ENCODE measurements around the gene IQCK.
A peak's percentile ranks its signal among the peaks of the same experiment; 100 is the strongest.

The IQCK gene

DNA sequence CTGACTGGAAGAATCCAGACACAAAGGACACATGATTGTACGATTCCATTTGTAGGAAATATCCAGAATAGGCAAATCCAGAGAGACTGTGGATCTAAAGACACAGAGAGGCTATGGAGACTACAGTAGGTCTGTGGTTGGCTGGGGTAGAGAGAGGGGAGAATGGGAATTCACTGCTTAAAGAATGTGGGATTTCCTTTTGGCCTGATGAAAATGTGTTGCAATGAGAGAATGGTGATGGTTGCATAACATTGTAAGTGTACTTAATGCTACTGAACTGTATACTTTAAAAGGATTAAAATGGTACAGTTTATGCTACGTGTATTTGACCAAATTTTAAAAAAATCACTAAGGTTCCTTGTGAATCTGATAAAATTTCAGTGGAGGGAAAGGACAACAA lies 104.5 kb downstream of the IQCK start:
- no peak overlapping the region for H3K4me3 ChIP-seq (ENCODE audit: low read depth, low read length)
- no peaks in the 10 kb centered on the region for H3K4me1 ChIP-seq (ENCODE audit: control insufficient read depth, insufficient read depth, low read length)
- H3K9me3 ChIP-seq (ENCODE audit: control insufficient read depth, insufficient read depth, low read depth, low read length) = no peaks in the 10 kb centered on the region
- TF ChIP-seq ZNF146 (tag by site-specific recombination; IDR thresholded peaks at IDR 0.05) = no peak
- TF ChIP-seq ZNF274 (IDR thresholded peaks at IDR 0.05; ENCODE audit: low read length) = no peak
- no peak for TF ChIP-seq ZNF274 (tag by site-specific recombination; IDR thresholded peaks at IDR 0.05; ENCODE audit: borderline replicate concordance)
- TF ChIP-seq ZNF600 (tag by site-specific recombination; IDR thresholded peaks at IDR 0.05) = no peak
- TF ChIP-seq SALL2 (tag by site-specific recombination; IDR thresholded peaks at IDR 0.05; ENCODE audit: borderline replicate concordance) = no peak
- POLR2A ChIA-PET = no interaction called here
- CTCF ChIA-PET = interaction anchor here (0.6 kb wide), 1 partner anchor 14 kb away, joined by 3 read pairs; no protein-coding TSS in a partner anchor
- no peak overlapping the region for H3K27ac ChIP-seq (ENCODE audit: extremely low read depth, low read depth, low read length)
- H3K36me3 ChIP-seq (ENCODE audit: control insufficient read depth in 2 of 2, insufficient read depth in 1 of 2, low read length in 2 of 2) = no peaks in the 10 kb centered on the region

DNA sequence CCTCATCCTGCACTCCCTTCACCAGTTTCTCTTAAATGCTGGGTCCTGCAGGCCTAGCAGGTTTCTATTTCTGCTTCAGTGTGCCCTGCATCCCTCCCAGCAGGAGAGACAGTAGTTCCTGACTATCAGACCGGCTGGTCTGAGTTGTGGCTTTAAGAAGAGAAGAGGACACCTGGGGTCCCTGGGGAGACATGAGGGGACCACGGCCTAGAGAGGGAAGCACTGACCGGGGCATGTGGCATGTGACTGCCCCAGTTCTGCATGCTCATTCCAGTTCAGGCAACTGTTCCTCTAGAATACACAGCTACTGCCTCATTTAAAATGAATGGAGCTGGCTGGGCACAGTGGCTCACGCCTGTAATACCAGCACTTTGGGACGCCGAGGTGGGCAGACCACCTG lies 105.3 kb downstream of the IQCK start:
- Histone ChIP-seq H3K9me3 (ENCODE audit: control insufficient read depth, insufficient read depth, low read depth, low read length) (no peaks in the 10 kb centered on the region), H3K27ac (ENCODE audit: extremely low read depth, low read depth, low read length) (no peak overlapping the region), H3K4me1 (ENCODE audit: control insufficient read depth, insufficient read depth, low read length) (no peaks in the 10 kb centered on the region), H3K36me3 (ENCODE audit: control insufficient read depth in 2 of 2, insufficient read depth in 1 of 2, low read length in 2 of 2) (no peaks in the 10 kb centered on the region), H3K4me3 (ENCODE audit: low read depth, low read length) (no peak overlapping the region)
- POLR2A ChIA-PET = interaction anchor here (0.5 kb wide), 1 partner anchor 12 kb away, joined by 4 read pairs; no protein-coding TSS in a partner anchor
- TF ChIP-seq ZNF510 (tag by site-specific recombination; IDR thresholded peaks at IDR 0.05; ENCODE audit: insufficient replicate concordance) (no peak), ZNF792 (tag by site-specific recombination; IDR thresholded peaks at IDR 0.05) (no peak), ZNF114 (tag by site-specific recombination; IDR thresholded peaks at IDR 0.05) (no peak), ZNF837 (tag by site-specific recombination; IDR thresholded peaks at IDR 0.05) (no peak), ZNF391 (tag by site-specific recombination; IDR thresholded peaks at IDR 0.05; ENCODE audit: borderline replicate concordance, low read depth) (no peak), ZBTB48 (tag by site-specific recombination; IDR thresholded peaks at IDR 0.05) (no peak), ZNF146 (tag by site-specific recombination; IDR thresholded peaks at IDR 0.05) (no peak), EGR2 (tag by site-specific recombination; IDR thresholded peaks at IDR 0.05; ENCODE audit: low read depth) (no peak), ZXDB (tag by site-specific recombination; IDR thresholded peaks at IDR 0.05) (no peak), ZNF423 (tag by site-specific recombination; IDR thresholded peaks at IDR 0.05) (no peak), ZNF501 (tag by site-specific recombination; IDR thresholded peaks at IDR 0.05) (no peak)
- TF ChIP-seq, protein P1, sequence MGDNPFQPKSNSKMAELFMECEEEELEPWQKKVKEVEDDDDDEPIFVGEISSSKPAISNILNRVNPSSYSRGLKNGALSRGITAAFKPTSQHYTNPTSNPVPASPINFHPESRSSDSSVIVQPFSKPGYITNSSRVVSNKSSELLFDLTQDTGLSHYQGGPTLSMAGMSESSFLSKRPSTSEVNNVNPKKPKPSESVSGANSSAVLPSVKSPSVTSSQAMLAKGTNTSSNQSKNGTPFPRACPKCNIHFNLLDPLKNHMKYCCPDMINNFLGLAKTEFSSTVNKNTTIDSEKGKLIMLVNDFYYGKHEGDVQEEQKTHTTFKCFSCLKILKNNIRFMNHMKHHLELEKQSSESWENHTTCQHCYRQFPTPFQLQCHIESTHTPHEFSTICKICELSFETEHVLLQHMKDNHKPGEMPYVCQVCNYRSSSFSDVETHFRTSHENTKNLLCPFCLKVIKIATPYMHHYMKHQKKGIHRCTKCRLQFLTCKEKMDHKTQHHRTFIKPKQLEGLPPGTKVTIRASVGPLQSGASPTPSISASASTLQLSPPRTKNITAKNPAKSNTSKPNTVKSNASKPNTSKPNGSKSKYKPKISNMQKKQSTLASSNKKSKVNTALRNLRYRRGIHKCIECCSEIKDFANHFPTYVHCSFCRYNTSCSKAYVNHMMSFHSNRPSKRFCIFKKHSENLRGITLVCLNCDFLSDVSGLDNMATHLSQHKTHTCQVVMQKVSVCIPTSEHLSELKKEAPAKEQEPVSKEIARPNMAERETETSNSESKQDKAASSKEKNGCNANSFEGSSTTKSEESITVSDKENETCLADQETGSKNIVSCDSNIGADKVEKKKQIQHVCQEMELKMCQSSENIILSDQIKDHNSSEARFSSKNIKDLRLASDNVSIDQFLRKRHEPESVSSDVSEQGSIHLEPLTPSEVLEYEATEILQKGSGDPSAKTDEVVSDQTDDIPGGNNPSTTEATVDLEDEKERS (tag by site-specific recombination; IDR thresholded peaks at IDR 0.05) = no peak
- TF ChIP-seq, protein P2, sequence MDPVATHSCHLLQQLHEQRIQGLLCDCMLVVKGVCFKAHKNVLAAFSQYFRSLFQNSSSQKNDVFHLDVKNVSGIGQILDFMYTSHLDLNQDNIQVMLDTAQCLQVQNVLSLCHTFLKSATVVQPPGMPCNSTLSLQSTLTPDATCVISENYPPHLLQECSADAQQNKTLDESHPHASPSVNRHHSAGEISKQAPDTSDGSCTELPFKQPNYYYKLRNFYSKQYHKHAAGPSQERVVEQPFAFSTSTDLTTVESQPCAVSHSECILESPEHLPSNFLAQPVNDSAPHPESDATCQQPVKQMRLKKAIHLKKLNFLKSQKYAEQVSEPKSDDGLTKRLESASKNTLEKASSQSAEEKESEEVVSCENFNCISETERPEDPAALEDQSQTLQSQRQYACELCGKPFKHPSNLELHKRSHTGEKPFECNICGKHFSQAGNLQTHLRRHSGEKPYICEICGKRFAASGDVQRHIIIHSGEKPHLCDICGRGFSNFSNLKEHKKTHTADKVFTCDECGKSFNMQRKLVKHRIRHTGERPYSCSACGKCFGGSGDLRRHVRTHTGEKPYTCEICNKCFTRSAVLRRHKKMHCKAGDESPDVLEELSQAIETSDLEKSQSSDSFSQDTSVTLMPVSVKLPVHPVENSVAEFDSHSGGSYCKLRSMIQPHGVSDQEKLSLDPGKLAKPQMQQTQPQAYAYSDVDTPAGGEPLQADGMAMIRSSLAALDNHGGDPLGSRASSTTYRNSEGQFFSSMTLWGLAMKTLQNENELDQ (tag by site-specific recombination; IDR thresholded peaks at IDR 0.05; ENCODE audit: low read depth) = no peak
- CTCF ChIA-PET = no interaction called here

DNA sequence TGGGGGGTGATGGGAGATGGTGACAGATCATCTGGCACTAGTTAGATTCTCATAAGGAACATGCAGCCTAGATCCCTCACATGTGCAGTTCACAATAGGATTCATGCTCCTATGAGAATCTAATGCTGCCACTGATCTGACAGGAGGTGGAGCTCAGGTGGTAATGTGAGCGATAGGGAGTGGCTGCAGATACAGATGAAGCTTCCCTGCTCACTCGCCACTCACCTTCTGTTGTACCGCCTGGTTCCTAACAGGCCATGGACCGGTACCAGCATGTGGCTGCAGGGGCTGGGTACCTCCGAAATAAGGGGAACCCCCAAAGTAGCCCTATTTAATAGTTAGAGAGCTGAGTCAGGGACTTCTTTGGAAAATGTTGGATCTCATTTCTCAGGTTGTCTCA lies 106.1 kb downstream of the IQCK start:
- TF ChIP-seq ZBTB8A (tag by site-specific recombination; IDR thresholded peaks at IDR 0.05) (no peak), ZFP37 (tag by site-specific recombination; IDR thresholded peaks at IDR 0.05) (no peak), ZNF610 (tag by site-specific recombination; IDR thresholded peaks at IDR 0.05; ENCODE audit: borderline replicate concordance) (peak; percentile 99), ZNF623 (tag by site-specific recombination; IDR thresholded peaks at IDR 0.05) (no peak), ZNF777 (tag by site-specific recombination; IDR thresholded peaks at IDR 0.05; ENCODE audit: borderline replicate concordance) (no peak), GLIS2 (tag by site-specific recombination; IDR thresholded peaks at IDR 0.05) (no peak)
- TF ChIP-seq, protein P3, sequence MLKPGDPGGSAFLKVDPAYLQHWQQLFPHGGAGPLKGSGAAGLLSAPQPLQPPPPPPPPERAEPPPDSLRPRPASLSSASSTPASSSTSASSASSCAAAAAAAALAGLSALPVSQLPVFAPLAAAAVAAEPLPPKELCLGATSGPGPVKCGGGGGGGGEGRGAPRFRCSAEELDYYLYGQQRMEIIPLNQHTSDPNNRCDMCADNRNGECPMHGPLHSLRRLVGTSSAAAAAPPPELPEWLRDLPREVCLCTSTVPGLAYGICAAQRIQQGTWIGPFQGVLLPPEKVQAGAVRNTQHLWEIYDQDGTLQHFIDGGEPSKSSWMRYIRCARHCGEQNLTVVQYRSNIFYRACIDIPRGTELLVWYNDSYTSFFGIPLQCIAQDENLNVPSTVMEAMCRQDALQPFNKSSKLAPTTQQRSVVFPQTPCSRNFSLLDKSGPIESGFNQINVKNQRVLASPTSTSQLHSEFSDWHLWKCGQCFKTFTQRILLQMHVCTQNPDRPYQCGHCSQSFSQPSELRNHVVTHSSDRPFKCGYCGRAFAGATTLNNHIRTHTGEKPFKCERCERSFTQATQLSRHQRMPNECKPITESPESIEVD (tag by site-specific recombination; IDR thresholded peaks at IDR 0.05) = no peak
- TF ChIP-seq, protein P4, sequence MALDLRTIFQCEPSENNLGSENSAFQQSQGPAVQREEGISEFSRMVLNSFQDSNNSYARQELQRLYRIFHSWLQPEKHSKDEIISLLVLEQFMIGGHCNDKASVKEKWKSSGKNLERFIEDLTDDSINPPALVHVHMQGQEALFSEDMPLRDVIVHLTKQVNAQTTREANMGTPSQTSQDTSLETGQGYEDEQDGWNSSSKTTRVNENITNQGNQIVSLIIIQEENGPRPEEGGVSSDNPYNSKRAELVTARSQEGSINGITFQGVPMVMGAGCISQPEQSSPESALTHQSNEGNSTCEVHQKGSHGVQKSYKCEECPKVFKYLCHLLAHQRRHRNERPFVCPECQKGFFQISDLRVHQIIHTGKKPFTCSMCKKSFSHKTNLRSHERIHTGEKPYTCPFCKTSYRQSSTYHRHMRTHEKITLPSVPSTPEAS (tag by site-specific recombination; IDR thresholded peaks at IDR 0.05) = no peak
- Histone ChIP-seq H3K27ac (ENCODE audit: extremely low read depth, low read depth, low read length) (no peak overlapping the region), H3K4me1 (ENCODE audit: control insufficient read depth, insufficient read depth, low read length) (no peaks in the 10 kb centered on the region), H3K36me3 (ENCODE audit: control insufficient read depth in 2 of 2, insufficient read depth in 1 of 2, low read length in 2 of 2) (no peaks in the 10 kb centered on the region), H3K9me3 (ENCODE audit: control insufficient read depth, insufficient read depth, low read depth, low read length) (no peaks in the 10 kb centered on the region), H3K4me3 (ENCODE audit: low read depth, low read length) (no peak overlapping the region)
- CTCF ChIA-PET = no interaction called here
- POLR2A ChIA-PET = no interaction called here

Data from HEK293 (cell line).